LNCAP (cell line): ENCODE data around the gene NKAIN4.

ENCODE experiments used
- CTCF ChIP-seq: fragments of 450-650 bp; IDR thresholded peaks from 2 replicates; pipeline ENCODE4 v1.5.1; 2017; ENCODE audit warnings: mild to moderate bottlenecking

NKAIN4 gene

GRCh38 chr20:63205896-63206295 is 48.4 kb downstream of the NKAIN4 start:
- no peak for TF ChIP-seq CTCF

GRCh38 chr20:63204362-63204761 is 49.9 kb downstream of the NKAIN4 start:
- TF ChIP-seq CTCF = no peak

GRCh38 chr20:63202811-63203526 is 51.3 kb downstream of the NKAIN4 start:
- TF ChIP-seq CTCF = no peak

GRCh38 chr20:63202021-63202420 is 52.2 kb downstream of the NKAIN4 start:
- TF ChIP-seq CTCF = no peak

- no peak for TF ChIP-seq CTCF
These were observed 55.7 kb downstream of the NKAIN4 start for GRCh38 chr20:63198606-63199005.

GRCh38 chr20:63196768-63197470 is 57.3 kb downstream of the NKAIN4 start:
- TF ChIP-seq CTCF = no peak

- TF ChIP-seq CTCF = no peak
These were observed 59.5 kb downstream of the NKAIN4 start for GRCh38 chr20:63194797-63195173.
